Superior temporal gyrus (tissue), 1 donor: ENCODE data around the gene XPC.
A peak's percentile ranks its signal among the peaks of the same experiment; 100 is the strongest.

Experiments
- DNase-seq: peaks from one replicate; pipeline ENCODE4 v3.0.0-alpha.2; 2016; ENCODE audit errors: extremely low spot score

XPC gene

GRCh38 chr3:14147617-14148016, 30.8 kb downstream of the XPC start:
- DNase-seq: no peak

DNA sequence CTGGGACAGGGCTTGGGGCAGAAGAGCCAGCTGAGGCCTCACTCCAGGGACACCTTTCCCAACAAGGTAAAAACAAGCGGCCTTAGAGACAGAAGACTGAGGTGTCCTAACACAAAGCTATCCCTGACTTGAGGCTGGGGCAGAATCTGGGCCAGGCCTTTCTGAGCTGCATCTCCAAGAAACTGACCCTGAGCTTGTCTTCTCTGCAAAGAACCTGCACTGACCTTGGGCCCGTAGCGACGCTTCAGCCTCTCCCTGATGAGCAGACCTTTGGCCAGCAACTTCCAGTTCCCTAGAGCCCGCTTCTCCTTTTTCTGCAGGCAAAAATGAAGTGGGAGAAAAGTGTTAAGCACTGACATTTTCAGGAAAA, 31.4 kb downstream of the XPC start:
- DNase-seq: no peak

DNA sequence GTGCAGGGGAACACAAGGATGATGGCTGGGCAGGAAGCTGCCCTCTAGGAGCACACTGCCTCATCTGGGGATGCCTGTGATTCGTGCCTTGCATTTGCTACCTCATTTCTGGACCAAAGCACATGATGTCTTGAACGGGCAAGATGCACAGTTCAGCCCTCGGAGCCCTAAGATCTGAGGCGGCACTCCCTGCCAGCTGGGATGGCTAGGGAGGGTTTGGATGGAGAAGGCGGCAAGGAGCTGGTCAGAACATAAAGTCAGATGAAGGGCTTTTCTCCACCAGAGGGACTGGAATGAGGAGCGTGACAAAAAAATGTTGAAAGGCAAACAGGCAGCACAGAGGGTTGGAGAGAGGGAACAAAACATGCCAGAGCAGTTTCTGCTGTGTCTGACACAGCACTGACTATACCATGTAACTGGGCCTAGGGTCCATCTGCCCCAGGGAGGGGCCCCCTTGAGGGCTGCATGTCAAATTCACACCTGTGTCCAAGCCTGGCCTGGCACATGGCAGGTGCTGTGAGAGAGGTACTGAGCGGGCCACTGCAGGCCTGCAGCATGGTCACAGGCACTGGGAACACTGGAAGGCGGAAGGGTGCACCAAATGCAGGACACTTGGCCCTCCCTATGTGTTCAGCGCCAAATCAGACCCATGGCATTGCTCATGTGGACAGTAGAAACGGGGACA, 31.9 kb downstream of the XPC start:
- DNase-seq: no peak

- no peak for DNase-seq
Measured at GRCh38 chr3:14145670-14146380, 32.6 kb downstream of the XPC start.

DNA sequence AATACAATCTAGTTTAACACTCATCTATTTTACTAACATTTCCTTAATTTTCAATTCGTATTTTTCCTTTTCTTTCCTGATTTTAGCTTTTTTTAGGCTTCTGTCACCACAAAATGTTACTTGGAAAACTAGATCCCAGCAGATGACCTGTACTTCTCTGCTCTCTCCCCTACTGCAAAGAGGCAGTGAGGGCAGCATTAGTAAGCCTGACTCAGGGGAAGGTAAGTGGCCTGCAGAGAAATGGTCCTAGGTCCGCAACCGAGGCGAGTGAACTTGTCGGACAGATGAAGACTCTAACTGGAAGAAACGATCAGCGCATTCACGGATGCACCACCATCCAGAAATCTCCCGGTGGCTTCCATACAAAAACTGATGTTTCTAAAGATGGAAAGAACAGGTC, 33.2 kb downstream of the XPC start:
- DNase-seq: peak; percentile 16

GRCh38 chr3:14144423-14145075, 33.9 kb downstream of the XPC start:
- DNase-seq: peak; percentile 83

DNA sequence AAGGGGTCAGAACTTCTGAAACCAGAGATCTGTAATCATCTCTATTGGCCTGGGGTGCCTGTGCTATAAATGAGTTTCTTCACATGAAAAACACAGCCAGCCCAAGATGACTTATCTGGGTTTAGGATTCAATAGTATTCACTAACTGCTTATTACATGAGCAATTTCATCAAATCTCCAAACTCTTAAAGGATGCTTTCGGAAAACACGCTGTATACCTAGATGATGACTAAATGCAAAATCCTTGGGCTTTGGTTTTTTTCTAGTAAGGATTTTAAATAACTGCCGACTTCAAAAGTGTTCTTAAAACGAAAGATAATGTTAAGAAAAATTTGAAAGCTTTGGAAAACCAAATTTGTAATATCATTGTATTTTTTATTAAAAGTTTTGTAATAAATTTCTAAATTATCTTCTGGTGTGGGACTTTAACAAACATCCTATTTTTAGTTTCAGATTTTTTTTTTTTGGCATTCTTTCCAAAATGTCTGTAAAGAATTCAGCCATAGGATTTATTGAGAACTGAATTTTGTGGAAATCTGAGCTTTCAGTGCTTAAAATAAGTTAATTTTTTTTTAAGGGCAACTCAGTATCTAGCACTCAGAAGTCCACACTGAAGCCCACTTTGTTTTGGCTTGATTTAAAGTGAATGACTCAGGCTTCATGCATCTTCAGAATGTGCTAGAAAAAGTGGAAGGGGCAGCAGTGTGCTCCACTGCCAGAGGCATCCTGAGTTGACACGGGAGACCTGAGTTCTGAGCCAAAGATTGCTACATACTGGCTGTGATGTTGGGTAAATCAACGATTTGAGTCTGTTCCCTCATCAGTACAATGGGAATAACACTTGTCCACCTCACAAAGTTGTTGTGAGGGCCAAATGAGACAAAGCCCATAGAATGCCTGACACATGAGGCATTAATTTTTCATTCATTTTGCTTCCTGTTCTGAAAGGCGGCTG, 34.9 kb downstream of the XPC start:
- peak; percentile 28 for DNase-seq

DNA sequence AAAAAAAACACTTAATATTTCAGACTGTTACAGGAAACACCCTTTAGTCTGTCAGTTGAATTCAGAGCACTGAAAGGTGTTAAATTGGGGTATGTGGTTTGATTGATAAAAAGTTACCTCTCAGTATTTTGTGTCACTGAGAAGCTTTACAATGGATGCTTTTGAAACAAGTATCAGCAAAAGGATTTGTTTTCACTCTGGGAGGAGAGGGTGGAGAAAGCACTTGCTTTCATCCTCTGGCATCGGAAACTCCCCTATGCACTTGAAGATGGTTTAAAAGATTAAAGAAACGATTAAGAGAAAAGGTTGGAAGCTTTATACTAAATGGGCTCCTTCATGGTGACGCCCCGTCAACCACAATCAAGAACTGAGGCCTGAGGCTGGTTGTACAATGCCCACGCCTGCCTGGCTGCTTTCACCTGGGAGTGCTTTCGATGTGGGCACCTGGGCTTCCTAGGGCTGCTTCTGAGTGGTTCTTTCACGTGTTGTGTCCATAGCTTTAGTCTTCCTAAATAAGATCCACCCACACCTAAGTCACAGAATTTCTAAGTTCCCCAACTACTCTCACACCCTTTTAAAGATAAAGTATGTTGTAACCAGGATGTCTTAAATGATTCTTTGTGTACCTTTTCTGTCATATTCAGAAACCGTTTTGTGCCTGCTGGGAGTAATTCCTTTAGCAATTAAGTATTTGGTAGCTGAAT, 35.7 kb downstream of the XPC start:
- DNase-seq: peak; percentile 25

DNA sequence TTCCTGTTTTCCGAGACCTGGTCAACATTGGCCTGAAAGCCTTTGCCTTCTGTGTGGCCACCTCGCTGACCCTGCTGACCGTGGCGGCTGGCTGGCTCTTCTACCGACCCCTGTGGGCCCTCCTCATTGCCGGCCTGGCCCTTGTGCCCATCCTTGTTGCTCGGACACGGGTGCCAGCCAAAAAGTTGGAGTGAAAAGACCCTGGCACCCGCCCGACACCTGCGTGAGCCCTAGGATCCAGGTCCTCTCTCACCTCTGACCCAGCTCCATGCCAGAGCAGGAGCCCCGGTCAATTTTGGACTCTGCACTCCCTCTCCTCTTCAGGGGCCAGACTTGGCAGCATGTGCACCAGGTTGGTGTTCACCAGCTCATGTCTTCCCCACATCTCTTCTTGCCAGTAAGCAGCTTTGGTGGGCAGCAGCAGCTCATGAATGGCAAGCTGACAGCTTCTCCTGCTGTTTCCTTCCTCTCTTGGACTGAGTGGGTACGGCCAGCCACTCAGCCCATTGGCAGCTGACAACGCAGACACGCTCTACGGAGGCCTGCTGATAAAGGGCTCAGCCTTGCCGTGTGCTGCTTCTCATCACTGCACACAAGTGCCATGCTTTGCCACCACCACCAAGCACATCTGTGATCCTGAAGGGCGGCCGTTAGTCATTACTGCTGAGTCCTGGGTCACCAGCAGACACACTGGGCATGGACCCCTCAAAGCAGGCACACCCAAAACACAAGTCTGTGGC, 36.6 kb downstream of the XPC start:
- no peak for DNase-seq

GRCh38 chr3:14141144-14141543, 37.3 kb downstream of the XPC start:
- DNase-seq: peak; percentile 26

- DNase-seq: no peak
Measured at GRCh38 chr3:14140668-14141067, 37.7 kb downstream of the XPC start.

DNA sequence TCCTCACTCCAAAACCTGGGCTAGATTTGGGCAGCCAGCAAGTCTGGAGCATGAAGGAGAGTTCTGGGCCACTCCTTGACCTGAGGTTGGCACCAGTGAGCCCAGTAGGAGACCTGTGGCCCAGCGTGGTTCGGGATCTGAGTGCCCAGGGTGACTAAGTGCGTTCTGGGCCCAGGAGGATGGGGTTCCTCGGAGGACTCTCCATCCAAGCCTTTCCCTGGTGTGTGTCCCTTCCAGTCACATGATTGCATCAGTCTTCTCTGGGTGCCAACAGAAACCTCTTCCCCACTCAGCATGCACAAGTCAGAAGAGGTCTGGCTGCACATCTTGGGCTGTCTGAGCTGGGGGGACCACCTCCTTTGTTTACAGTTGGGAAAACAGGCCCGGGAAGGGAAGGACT, 38.6 kb downstream of the XPC start:
- no peak for DNase-seq

DNA sequence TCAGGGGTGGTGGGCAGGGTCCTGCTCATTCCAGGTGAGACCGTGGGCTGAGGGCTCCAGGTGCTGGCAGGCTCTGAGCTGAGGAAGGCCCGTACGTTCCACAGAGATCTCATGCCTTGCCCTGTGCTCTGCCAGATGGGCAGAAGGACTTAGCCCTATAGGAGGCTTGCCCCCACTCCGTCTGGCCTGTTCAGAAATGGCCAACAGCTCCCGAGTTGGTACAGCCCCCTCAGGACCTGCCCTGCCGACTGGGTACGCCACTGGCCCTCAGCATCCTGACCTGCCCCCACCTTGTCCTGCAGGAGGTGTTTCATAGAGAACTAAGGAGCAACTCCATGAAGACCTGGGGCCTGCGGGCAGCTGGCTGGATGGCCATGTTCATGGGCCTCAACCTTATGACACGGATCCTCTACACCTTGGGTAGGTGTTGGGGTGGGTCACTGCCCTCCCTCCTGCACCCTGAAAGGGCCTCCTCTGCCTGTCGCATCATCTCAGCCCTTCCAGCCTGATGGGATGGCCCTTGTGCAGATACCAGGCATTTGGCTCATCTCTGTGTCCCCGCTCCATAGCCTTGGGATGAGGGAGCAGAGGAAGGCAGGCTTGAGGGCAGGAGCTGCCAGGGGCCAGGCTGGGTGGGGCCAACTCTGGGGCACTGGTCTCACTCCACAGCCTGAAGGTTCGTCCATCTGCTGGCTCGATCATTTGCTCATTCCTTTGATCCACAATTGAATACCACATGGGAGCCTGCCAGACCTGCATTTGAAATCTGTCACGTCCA, 39.3 kb downstream of the XPC start:
- no peak for DNase-seq

DNA sequence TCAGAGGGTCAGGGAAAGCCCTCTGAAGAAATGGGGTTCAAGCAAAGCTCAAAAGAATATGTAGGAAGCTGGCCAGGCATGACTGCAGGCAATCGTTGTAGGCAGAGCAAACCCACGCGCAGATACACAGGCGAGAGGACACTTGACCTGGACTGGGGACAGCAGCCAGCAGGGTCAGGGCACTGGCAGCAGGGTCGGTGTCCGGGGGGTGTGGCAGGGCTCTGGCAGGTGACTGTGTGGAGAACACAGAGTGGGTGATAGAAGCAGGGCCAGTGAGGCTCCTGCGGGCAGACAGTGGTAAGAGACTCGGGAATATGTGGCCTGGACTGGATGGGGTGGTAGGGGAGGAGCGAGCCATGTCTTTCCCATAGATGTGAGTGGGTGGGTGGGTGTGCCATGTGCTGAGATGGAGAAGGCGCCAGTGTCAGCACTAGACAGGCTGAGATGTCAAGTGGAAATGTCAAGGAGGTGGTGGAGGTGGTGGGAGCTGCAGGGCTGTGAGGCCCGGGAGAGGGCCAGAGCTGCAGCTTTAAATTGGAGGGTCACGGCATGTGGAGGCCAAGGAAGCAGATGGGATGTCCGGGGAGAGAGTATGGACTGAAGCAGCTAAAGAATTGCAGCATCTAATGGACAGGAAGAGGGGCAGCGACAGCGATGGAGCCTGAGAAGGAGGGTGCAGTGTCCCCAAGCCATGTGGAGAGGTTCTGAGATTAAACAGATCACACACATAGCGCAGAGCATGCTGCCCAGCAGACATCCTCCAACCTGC, 40.1 kb downstream of the XPC start:
- no peak for DNase-seq

DNA sequence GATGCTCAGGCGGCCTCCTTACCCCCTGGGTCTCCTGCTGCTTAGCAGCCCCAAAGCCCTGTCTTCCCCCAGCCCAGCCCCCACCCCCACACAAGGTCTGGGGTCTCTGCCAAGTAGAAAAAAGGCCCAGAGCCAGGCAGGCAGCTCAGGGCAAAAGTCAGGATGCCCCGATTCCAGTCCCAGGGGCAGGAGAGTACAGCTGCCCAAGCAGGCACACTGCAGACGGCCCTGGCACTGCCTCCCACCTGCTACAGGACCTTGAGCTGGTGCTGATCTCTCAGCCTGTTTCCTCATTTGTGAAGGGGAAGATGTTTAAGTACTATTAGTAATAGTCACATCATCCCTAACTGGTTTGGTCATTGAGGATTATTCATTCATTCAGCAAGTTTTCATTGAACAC, 41.0 kb downstream of the XPC start:
- no peak for DNase-seq

- DNase-seq: no peak
Measured at GRCh38 chr3:14137004-14137403, 41.4 kb downstream of the XPC start.

DNA sequence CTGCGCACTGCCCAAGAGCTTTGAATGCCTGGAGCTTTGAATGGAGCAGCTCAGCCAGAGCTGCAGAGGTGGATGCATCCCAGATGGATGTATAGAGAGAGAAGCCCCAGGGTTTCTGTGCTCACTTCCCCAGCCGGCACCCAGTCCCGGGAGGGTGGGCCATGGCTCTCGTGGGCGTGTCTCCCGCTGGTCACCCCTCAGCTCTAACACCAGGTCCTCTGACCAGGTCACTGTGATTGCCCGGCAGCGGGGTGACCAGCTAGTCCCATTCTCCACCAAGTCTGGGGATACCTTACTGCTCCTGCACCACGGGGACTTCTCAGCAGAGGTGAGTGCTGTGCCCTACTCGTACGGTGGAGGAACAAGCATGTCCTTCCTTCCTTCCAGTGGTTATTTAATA, 42.8 kb downstream of the XPC start:
- no peak for DNase-seq

- DNase-seq: no peak
Measured at GRCh38 chr3:14134291-14134690, 44.1 kb downstream of the XPC start.

DNA sequence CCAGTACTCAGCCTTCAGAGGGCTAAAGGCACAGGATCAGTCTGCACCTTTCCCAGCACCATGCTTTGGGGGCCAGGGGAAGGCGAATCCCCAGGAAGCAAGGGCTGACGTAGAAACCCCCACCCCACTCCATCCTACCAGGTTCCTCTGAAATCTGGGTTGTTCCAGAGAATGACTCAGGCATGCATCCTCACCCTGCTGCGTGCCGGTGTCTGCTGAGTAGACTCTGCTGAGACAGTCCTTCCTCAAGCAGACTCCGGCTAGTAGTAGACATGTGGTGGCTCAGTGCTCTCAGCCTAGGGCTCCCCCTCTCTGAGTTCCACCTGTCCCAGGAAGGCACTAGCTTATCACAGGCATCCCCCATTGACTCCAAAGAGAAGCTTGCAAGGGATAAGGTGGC, 44.5 kb downstream of the XPC start:
- no peak for DNase-seq
